Left colon (tissue), 2 donors: ENCODE results near the gene TRIM72. TPM values are rescaled to one million over a fixed set of nuclear protein-coding genes. Genes with fewer than 3 reads are reported as not detected.
A peak's percentile ranks its signal among the peaks of the same experiment; 100 is the strongest.

Experiments used
- ATAC-seq: fragments of 200-7000 bp; cut with Tn5 transposase; one replicate; pipeline ENCODE4 v1.9.1; 2020; ENCODE audit warnings: mild to moderate bottlenecking, moderate library complexity
- DNase-seq, 2 donors: peaks; one replicate each; pipeline ENCODE4 v3.0.0-alpha.2; 2020
- intact Hi-C, 2 donors: fragments of 100-400 bp; cut with DNase I in 1 of 2; cut with micrococcal nuclease in 1 of 2; formaldehyde crosslinking; loops; one replicate each; pipeline versions ENCODE4 v1.11.2 to v1.14.0; 2022; cut with DNase I, micrococcal nuclease
- total RNA-seq, 2 donors: library from RNA; stranded (reverse); fragmentation: NEBNext Ultra II Directional; extraction: Animal tissue kit (Norgen Biotek cat#: 25700); gene quantifications; one replicate each; pipeline ENCODE4 v1.2.1, GENCODE V29; 2021
- donor health status: DM: no; HTN: no; CAD: no.
- donor health status: DM: yes; HTN: yes; CAD: no.

The TRIM72 gene
- total RNA-seq, 2 donors from 2014 or later: not detected

DNA sequence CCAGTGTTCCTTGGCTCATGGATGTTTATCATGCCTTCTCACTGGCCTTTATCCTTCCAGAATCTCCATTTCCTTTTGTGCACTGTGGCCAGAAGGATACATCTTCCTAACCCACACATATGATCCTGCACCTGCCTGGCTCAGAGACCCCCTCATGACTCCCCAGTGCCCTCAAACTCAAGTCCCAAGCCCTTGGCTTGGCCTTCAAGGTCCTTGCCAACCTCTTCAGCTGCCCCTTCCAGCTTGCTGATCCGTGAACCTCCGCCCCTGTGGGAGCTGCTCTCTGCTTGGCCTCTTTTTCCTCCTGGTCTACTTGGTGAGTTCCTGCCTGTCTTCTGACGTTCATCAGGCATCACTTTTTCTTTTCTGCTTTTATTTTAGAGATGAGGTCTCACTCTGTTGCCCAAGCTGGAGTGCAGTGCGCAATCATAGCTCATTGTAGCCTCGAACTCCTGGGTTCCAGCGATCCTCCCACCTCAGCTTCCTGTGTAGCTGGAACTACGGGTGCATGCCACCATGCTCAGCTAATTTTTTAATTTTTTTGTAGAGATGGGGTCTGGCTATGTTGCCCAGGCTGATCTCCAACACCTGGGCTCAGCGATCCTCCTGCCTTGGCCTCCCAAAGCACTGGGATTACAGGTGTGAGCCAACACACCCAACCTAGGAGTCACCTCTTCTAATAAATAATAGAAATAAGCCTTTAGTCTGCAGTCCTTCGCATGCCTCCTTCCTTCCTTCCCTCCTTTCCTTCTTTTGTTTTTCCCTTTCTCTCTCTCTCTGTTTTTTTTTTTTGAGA, 8.8 kb upstream of the TRIM72 start:
- DNase-seq: no peak
- ATAC-seq: no peak

DNA sequence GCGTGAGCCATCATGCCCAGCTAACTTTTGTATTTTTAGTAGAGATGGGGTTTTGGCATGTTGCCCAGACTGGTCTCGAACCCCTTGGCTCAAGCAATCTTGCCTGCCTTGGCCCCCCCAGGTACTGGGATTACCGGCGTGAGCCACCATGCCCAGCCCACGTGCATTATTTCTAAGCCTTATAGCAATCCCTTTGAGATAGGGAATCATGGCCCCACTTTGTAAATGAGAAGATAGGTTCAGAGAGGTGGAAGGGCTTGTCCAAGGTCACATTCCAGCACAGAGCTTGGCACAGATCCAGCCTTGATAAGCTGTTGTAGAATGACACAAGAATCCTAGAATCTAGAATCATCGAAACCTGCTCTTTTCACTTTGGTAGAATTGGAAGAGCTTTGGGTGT, 7.1 kb upstream of the TRIM72 start:
- ATAC-seq (no peak), DNase-seq (no peak)

More for the DNA sequence above, 8.8 kb upstream of the TRIM72 start:
- intact Hi-C loops: no loop called here

DNA sequence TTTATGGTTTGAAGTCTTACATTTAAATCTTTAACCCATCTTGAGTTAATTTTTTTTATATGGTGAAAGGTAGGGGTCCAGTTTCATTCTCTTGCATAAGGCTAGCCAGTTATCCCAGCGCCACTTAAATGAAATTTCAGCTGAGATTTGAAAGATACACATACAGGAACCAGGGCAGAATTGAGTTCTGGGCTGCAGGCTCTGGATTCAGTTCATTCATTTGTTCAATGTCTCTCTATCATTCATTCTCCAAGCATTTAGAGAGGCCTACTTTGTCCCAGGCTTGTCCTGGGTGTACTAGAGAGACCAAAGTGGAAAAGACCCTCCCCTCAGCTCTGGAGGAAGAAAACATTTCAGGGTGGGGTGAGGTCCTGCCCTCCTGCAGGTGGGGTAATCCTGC, 577 bp upstream of the TRIM72 start:
- ATAC-seq: no peak
- intact Hi-C loops: no loop called here
- no peak for DNase-seq

More for the DNA sequence above, 7.1 kb upstream of the TRIM72 start:
- intact Hi-C loops: no loop called here

DNA sequence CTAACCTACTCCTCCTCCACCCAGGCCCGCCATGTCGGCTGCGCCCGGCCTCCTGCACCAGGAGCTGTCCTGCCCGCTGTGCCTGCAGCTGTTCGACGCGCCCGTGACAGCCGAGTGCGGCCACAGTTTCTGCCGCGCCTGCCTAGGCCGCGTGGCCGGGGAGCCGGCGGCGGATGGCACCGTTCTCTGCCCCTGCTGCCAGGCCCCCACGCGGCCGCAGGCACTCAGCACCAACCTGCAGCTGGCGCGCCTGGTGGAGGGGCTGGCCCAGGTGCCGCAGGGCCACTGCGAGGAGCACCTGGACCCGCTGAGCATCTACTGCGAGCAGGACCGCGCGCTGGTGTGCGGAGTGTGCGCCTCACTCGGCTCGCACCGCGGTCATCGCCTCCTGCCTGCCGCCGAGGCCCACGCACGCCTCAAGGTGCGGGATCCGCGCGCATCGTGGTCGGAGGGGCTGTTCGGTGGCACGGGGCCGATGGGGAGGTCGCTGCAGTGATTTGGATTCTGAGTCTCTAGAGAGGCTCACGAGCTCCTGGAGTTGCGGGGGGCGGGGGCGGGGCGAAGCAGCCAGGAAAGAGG, 878 bp downstream of the TRIM72 start:
- peak; percentile 29 for ATAC-seq
- intact Hi-C loops: no loop called here
- no peak for DNase-seq

DNA sequence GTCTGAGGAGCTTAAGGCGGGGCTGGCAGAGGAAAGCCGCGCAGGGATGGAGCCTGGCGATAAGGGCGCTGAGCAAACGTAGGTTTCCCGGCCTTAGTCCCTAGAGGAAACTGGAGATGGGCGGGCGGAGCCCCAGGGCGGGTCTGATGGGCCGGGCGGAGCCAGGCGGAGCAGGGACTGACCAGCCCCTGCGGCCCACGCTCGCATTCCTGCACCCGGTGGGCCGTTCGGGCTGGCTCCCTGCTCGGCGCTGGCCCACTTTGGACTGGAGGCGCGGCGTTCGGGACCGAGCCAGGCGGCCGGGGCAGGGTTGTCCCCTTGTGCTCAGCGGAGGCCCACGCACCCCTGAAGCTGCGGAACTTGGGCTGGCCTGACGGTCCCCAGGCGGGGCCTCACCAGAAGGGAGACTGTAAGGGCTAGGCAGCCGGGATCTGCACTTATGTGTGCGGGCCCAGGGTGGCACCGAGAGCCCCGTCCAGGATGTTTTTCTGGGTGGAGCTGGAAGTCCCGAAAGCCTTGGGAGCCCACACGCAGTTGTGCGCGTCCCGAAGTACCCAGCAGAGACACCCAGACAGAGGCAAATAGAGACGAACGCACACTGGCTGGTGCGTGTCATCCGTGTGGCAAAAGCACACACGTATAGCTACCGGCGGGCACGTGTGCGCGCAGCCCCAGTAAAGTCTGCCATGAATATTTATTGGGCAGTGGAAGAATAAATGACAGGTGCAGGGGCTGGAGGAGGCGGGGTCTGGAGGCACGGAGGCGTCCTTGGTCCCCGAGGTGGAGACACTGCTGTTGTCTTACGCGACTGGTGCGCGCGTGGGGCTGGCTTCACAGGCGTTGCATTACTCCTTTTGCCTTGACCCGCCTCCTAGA, 1.6 kb downstream of the TRIM72 start:
- DNase-seq (peak; percentile 53 to 67), ATAC-seq (peak; percentile 92)
- intact Hi-C loops: no loop called here

DNA sequence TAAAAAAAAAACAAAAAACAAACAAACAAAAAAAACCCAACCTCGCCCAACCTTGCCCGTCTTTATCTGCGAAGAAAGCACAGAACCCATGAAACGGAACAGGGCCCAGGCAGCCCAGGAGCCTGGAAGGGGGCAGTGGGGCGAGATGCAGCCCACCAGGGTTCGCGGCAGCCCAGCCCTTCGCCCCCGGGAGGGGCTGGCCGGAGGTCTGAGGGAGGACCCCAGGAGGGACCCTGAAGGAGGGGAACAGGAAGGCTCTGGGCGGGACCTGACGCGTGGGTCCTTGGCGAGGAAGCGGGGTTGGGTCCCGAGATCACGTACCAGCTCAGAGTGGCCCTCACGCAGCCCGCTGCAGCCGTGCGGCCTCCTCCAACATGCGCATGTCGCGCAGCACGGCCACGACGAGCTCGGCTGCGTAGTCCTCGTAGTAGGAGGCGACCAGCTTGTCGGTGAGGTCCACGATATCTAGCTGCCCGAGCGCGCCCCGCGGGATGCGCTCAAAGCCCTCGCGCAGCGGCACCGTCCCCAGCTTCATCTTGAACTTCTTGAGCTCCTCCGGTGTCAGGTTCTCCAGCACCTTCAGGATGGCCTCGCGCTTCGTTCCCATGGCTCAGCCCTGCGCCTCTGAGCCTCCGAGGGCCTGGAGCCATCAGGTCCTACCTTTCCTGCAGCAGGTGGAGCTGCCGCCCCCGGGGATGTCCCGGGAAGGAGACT, 2.7 kb downstream of the TRIM72 start, which contains the start of gene PYDC1:
TSS of gene PYDC1 (minus strand) at position 714 of the 714 bp plus-strand sequence. CDS start at position 607, 107 bp downstream.
- no peak for DNase-seq
- intact Hi-C loops: no loop called here
- ATAC-seq: no peak

DNA sequence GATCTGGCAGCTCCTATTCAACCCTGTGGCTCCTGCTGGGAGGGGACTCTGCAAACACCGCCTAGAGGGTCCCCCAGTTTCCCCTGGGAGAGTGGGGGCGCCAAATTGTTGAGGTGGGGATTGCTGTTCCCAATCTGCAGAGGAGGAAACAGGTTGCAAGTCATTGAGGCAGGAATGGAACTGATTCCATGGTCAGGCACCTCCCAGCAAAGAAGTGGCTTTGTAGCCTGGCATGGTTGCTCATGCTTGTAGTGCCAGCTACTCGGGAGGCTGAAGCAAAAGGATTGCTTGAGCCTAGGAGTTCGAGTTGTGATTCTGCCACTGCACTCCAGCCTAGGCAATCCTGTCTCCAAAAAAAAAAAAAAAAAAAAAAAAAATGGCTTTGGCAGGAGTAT, 3.2 kb downstream of the TRIM72 start:
- ATAC-seq: no peak
- intact Hi-C loops: no loop called here

DNA sequence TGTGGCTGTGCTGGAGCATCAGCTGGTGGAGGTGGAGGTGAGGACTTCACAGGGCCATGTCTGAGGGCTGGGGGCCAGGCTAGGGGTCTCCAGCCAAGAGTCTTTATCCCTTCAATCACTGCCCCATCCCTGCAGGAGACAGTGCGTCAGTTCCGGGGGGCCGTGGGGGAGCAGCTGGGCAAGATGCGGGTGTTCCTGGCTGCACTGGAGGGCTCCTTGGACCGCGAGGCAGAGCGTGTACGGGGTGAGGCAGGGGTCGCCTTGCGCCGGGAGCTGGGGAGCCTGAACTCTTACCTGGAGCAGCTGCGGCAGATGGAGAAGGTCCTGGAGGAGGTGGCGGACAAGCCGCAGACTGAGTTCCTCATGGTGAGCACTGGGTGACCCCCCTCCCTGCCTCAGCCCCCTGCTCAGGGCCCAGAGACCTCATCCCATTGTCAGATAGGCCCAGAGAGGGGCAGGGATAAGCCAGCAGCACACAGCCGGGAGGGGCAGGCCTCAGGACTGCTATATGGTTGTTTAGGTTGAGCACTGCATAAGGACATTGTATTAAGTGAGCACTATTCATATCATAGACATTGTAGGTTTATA, 5.3 kb downstream of the TRIM72 start:
- no peak for DNase-seq
- intact Hi-C loops: no loop called here
- no peak for ATAC-seq

More for the DNA sequence above, 3.2 kb downstream of the TRIM72 start:
- no peak for DNase-seq

DNA sequence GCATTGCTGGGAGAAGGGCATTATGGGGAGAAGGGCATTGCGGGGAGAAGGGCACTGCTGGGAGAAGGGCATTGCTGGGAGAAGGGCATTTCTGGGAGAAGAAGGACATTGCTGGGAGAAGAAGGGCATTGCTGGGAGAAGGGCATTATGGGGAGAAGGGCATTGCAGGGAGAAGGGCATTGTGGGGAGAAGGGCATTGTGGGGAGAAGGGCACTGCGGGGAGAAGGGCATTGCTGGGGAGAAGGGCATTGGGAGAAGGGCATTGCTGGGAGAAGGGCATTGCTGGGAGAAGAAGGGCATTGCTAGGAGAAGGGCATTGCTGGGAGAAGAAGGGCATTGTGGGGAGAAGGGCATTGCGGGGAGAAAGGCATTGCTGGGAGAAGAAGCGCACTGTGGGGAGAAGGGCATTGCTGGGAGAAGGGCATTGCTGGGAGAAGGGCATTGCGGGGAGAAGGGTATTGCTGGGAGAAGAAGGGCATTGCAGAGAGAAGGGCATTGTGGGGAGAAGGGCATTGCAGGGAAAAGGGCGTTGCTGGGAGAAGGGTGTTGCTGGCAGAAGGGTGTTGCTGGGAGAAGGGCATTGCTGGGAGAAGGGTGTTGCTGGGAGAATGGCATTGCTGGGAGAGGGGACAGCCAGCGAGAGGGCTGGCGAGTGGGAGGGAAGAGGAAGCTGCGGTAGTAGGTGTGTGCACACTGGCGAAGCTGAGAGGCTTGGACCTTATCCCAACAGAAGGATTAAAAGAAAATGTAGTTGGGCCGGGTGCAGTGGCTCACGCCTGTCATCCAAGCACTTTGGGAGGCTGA, 7.6 kb downstream of the TRIM72 start:
- intact Hi-C loops: no loop called here
- DNase-seq: no peak
- ATAC-seq: peak; percentile 92

DNA sequence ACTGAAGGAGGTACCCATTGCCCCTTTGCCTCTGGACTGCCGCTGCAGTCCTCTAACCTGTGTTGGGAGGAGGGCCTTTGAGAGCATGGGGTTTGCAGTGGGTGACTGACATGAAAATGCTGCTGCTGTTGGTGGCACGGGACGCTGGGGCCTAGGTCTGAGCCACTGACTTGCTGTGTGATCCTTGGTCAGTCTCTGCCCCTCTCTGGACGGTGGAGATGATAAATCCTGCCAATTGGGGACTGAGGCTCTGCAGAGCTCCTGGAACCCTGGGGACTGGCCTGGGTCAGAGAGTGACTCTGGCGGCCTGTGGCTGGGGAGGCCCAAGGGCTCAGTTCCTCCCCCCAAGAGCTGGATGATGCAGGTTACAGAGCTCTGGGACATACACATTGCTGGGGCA, 9.1 kb downstream of the TRIM72 start:
- DNase-seq: no peak
- intact Hi-C loops: no loop called here

DNA sequence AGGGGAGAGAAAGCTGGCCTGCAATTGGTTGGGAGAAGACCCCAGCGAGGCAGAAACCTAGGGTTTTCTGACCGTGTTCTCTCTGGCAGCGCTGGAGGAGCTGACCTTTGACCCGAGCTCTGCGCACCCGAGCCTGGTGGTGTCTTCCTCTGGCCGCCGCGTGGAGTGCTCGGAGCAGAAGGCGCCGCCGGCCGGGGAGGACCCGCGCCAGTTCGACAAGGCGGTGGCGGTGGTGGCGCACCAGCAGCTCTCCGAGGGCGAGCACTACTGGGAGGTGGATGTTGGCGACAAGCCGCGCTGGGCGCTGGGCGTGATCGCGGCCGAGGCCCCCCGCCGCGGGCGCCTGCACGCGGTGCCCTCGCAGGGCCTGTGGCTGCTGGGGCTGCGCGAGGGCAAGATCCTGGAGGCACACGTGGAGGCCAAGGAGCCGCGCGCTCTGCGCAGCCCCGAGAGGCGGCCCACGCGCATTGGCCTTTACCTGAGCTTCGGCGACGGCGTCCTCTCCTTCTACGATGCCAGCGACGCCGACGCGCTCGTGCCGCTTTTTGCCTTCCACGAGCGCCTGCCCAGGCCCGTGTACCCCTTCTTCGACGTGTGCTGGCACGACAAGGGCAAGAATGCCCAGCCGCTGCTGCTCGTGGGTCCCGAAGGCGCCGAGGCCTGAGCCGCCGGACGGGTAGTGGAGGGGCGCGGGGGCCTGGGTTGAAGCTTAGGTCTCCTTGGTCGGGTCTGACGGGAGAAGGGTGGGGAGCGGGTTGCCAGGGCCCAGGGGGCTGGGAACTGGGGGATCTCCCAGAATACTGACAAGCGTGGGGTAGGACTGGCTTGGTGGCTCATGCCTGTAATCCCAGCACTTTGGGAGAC, 10.4 kb downstream of the TRIM72 start:
- no peak for DNase-seq
- no peak for ATAC-seq
- intact Hi-C loops: no loop called here

More for the DNA sequence above, 9.1 kb downstream of the TRIM72 start:
- no peak for ATAC-seq

DNA sequence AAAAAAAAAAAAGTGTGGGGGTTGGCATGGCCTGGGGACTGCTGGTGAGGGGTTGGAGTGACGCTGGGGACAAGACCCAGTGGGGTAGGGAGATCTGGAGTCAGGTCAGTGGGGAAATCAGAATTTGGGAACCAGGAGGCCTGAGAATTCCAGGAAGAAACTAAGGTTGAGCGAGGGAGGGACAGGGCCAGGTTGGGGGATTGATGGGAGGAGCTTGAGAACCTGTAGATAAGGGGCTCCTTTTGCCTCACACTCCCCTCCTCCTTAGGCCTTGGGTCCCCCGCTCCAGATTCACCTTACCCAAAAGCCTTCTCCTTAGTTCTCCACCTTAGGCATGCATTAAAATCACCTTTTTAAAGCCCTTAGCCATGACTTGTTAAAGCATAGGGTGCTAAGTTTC, 11.3 kb downstream of the TRIM72 start:
- intact Hi-C loops: no loop called here
- ATAC-seq (no peak), DNase-seq (no peak)

DNA sequence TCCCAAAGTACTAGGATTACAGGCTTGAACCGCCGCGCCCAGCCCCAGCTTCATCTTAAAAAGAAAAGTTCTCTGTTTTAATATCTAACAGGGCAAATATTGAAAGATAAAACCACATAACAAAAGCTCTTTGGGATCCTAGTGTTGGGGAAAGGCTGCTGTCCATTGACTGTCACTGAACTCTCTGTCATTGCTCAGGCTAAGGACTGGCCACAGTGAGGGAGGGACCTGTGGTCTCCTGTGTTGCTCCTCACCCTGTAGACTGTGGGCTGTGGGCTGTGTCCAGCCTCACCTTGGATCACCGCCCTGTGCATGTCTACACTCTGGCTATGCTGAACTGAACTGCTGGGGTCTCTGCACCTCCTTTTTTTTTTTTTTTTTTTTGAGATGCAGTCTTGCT, 14.3 kb downstream of the TRIM72 start:
- ATAC-seq: no peak
- DNase-seq: no peak
- intact Hi-C loops: no loop called here

DNA sequence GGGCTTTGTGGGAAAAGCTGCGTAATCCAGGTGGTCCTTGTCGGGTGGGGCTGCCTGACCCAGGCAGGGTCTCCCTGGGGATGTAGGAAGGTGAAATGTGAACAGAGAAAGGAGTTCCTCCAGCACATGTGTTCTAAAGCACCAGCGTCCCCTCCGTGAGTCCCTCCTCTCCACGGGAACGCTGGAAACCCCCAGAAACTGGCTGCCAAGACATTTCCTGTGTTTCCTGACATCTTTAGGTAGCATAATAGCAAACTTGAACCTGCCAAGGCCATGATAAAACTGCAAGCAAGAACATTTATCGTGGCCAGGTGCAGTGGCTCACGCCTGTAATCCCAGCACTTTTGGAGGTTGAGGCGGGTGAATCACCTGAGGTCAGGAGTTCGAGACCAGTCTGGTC, 15.6 kb downstream of the TRIM72 start:
- DNase-seq: no peak
- no peak for ATAC-seq
- intact Hi-C loops: no loop called here

DNA sequence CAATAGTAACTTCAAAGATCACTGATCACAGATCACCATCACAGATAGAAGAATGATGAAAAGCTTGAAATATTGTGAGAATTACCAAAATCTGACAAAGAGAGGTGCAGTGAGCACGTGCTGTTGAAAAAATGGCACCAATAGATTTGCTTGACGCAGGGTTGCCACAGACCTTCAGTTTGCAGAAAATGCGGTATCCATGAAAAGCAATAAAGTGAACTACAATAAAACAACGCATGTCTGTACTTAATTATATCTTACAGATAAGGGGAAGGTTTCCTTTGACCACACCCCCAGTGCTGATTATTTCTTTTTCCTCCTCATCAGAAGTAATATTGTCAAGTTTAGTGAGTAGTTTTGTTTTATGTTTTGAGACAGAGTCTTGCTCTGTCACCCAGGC, 24.1 kb downstream of the TRIM72 start:
- no peak for DNase-seq
- intact Hi-C loops: no loop called here
- no peak for ATAC-seq

DNA sequence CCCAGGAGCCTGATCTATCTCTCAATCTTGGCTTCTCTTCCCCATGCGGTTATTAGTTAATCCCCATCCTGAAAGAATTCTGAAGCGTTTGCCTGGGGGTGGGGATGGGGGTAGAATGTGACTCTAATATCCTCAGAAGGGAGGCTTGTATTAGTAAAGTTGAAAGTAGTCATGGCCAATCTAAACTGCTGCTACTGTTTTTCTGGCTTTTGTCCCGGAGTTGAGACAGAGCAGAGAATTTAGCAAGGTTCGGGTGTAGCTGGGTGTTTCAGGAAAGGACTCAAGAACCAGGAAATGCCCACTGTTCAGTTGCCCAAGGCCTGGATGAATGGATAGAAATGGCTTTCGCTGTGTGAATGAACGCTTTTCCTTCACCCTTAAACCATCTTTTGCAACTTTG, 28.3 kb downstream of the TRIM72 start:
- ATAC-seq (no peak), DNase-seq (no peak)
- intact Hi-C loops: no loop called here
